Measurements from ENCODE around the gene AMN. TPM values are rescaled to one million over a fixed set of nuclear protein-coding genes. Genes with fewer than 3 reads are reported as not detected.
"Not testable (repeated sequence)": the region's sequence is repeated elsewhere in the genome, so short reads cannot be mapped to it uniquely, and the experiment has no call there.

Gene AMN
- total RNA-seq = 12.4 TPM

GRCh38 chr14:102922490-102923200 is at the start of gene AMN:
TSS of gene AMN (plus strand) at chr14:102922663. CDS start at chr14:102922689, 26 bp downstream.
- ATAC-seq = peak; percentile 8

GRCh38 chr14:102873131-102873530 is 49.3 kb upstream of the AMN start:
- ATAC-seq = no peak

- no peak for ATAC-seq
These were observed 48.9 kb upstream of the AMN start for GRCh38 chr14:102873546-102874061.

GRCh38 chr14:102875652-102876051 is 46.8 kb upstream of the AMN start:
- ATAC-seq = no peak

- ATAC-seq = not testable (repeated sequence)
These were observed 45.0 kb upstream of the AMN start for GRCh38 chr14:102877511-102877910.

GRCh38 chr14:102878174-102878969 is 44.1 kb upstream of the AMN start:
- peak; percentile 61 for ATAC-seq

GRCh38 chr14:102878970-102879460 is 43.4 kb upstream of the AMN start:
- peak; percentile 88 for ATAC-seq

GRCh38 chr14:102882226-102882906 is 40.1 kb upstream of the AMN start:
- ATAC-seq = no peak

GRCh38 chr14:102883089-102883541 is 39.3 kb upstream of the AMN start:
- ATAC-seq = no peak

GRCh38 chr14:102883554-102883953 is 38.9 kb upstream of the AMN start:
- ATAC-seq = no peak

GRCh38 chr14:102885737-102886447 is 36.6 kb upstream of the AMN start:
- no peak for ATAC-seq

- ATAC-seq = peak; percentile 74
These were observed 33.7 kb upstream of the AMN start for GRCh38 chr14:102888748-102889147.

- no peak for ATAC-seq
These were observed 32.8 kb upstream of the AMN start for GRCh38 chr14:102889615-102890014.

GRCh38 chr14:102891111-102891510 is 31.4 kb upstream of the AMN start:
- ATAC-seq = no peak

GRCh38 chr14:102891556-102891955 is 30.9 kb upstream of the AMN start:
- no peak for ATAC-seq

GRCh38 chr14:102892651-102893050 is 29.8 kb upstream of the AMN start:
- no peak for ATAC-seq

GRCh38 chr14:102893452-102893851 is 29.0 kb upstream of the AMN start:
- ATAC-seq = peak; percentile 27

GRCh38 chr14:102896735-102897134 is 25.7 kb upstream of the AMN start:
- ATAC-seq = not testable (repeated sequence)

GRCh38 chr14:102897299-102898027 is 25.0 kb upstream of the AMN start:
- no peak for ATAC-seq

GRCh38 chr14:102898298-102898697 is 24.2 kb upstream of the AMN start:
- no peak for ATAC-seq

GRCh38 chr14:102898776-102899515 is 23.5 kb upstream of the AMN start:
- ATAC-seq = no peak
